HEK293 (cell line): ENCODE measurements around the gene KCTD11.
A peak's percentile ranks its signal among the peaks of the same experiment; 100 is the strongest.

Experiments used
- IKZF3 ChIP-seq: fragments of 450-650 bp; IDR thresholded peaks from 2 replicates; pipeline ENCODE4 v1.5.0; 2018; ENCODE audit warnings: missing biosample characterization, mild to moderate bottlenecking, missing genetic modification characterization, moderate library complexity
- KLF10 ChIP-seq: fragments of 450-650 bp; IDR thresholded peaks from 2 replicates; pipeline ENCODE4 v1.5.1; 2018; ENCODE audit warnings: missing biosample characterization, mild to moderate bottlenecking, missing genetic modification characterization
- KLF9 ChIP-seq: fragments of 450-650 bp; formaldehyde crosslinking; IDR thresholded peaks from 2 replicates; pipeline ENCODE4 v1.5.1; 2016; ENCODE audit warnings: missing biosample characterization, missing genetic modification characterization, low read depth
- SCRT1 ChIP-seq: fragments of 450-650 bp; formaldehyde crosslinking; IDR thresholded peaks from 2 replicates; pipeline ENCODE4 v1.5.1; 2016; ENCODE audit warnings: missing biosample characterization, missing genetic modification characterization, borderline replicate concordance
- SP3 ChIP-seq: fragments of 450-650 bp; formaldehyde crosslinking; IDR thresholded peaks from 2 replicates; pipeline ENCODE4 v1.5.1; 2016; ENCODE audit warnings: missing biosample characterization, missing genetic modification characterization
- TSHZ1 ChIP-seq: fragments of 450-650 bp; formaldehyde crosslinking; IDR thresholded peaks from 2 replicates; pipeline ENCODE4 v1.5.1; 2016; ENCODE audit warnings: missing biosample characterization, missing genetic modification characterization, borderline replicate concordance
- YY2 ChIP-seq: fragments of 450-650 bp; formaldehyde crosslinking; IDR thresholded peaks from 2 replicates; pipeline ENCODE4 v1.5.1; 2016; ENCODE audit warnings: missing biosample characterization, missing genetic modification characterization
- ZBTB20 ChIP-seq: fragments of 450-650 bp; formaldehyde crosslinking; IDR thresholded peaks from 2 replicates; pipeline ENCODE4 v1.5.1; 2016; ENCODE audit warnings: missing biosample characterization, missing genetic modification characterization
- ZNF10 ChIP-seq: fragments of 450-650 bp; formaldehyde crosslinking; IDR thresholded peaks from 2 replicates; pipeline ENCODE4 v1.5.1; 2017; ENCODE audit warnings: missing biosample characterization, missing genetic modification characterization
- ZNF169 ChIP-seq: fragments of 450-650 bp; formaldehyde crosslinking; IDR thresholded peaks from 2 replicates; pipeline ENCODE4 v1.5.1; 2016; ENCODE audit warnings: missing biosample characterization, missing genetic modification characterization
- ZNF184 ChIP-seq: fragments of 450-650 bp; IDR thresholded peaks from 2 replicates; pipeline ENCODE4 v1.5.1; 2018; ENCODE audit warnings: missing biosample characterization, mild to moderate bottlenecking, missing genetic modification characterization
- ZNF214 ChIP-seq: fragments of 450-650 bp; formaldehyde crosslinking; IDR thresholded peaks from 2 replicates; pipeline ENCODE4 v1.5.1; 2017; ENCODE audit warnings: missing biosample characterization, mild to moderate bottlenecking, missing genetic modification characterization, borderline replicate concordance
- ZNF24 ChIP-seq: fragments of 450-650 bp; formaldehyde crosslinking; IDR thresholded peaks from 2 replicates; pipeline ENCODE4 v1.5.1; 2016; ENCODE audit warnings: missing biosample characterization, missing genetic modification characterization
- ZNF433 ChIP-seq: fragments of 450-650 bp; formaldehyde crosslinking; IDR thresholded peaks from 2 replicates; pipeline ENCODE4 v1.5.1; 2016; ENCODE audit warnings: missing biosample characterization, missing genetic modification characterization, low read depth
- ZNF510 ChIP-seq: fragments of 450-650 bp; formaldehyde crosslinking; IDR thresholded peaks from 2 replicates; pipeline ENCODE4 v1.5.1; 2018; ENCODE audit warnings: mild to moderate bottlenecking, missing genetic modification characterization, missing biosample characterization; ENCODE audit not compliant: insufficient replicate concordance
- ZNF530 ChIP-seq: fragments of 450-650 bp; formaldehyde crosslinking; IDR thresholded peaks from 2 replicates; pipeline ENCODE4 v1.5.1; 2016; ENCODE audit warnings: low read depth, missing biosample characterization, missing genetic modification characterization
- ZNF560 ChIP-seq: fragments of 450-650 bp; formaldehyde crosslinking; IDR thresholded peaks from 2 replicates; pipeline ENCODE4 v1.5.1; 2017; ENCODE audit warnings: missing biosample characterization, missing genetic modification characterization, borderline replicate concordance
- ZNF571 ChIP-seq: fragments of 450-650 bp; formaldehyde crosslinking; IDR thresholded peaks from 2 replicates; pipeline ENCODE4 v1.5.0; 2017; ENCODE audit warnings: missing biosample characterization, missing genetic modification characterization
- ZNF610 ChIP-seq: fragments of 450-650 bp; formaldehyde crosslinking; IDR thresholded peaks from 2 replicates; pipeline ENCODE4 v1.5.1; 2016; ENCODE audit warnings: missing biosample characterization, missing genetic modification characterization, borderline replicate concordance
- ZNF768 ChIP-seq: fragments of 450-650 bp; formaldehyde crosslinking; IDR thresholded peaks from 2 replicates; pipeline ENCODE4 v1.5.1; 2018; ENCODE audit warnings: missing biosample characterization, mild to moderate bottlenecking, missing genetic modification characterization
- ZSCAN23 ChIP-seq: fragments of 450-650 bp; formaldehyde crosslinking; IDR thresholded peaks from 2 replicates; pipeline ENCODE4 v1.5.1; 2016; ENCODE audit warnings: missing biosample characterization, missing genetic modification characterization
- TF ChIP-seq, protein P1 (sequence below): fragments of 450-650 bp; formaldehyde crosslinking; IDR thresholded peaks from 2 replicates; pipeline ENCODE4 v1.5.1; 2016; ENCODE audit warnings: missing biosample characterization, missing genetic modification characterization
- TF ChIP-seq, protein P2 (sequence below): fragments of 450-650 bp; formaldehyde crosslinking; IDR thresholded peaks from 2 replicates; pipeline ENCODE4 v1.5.1; 2016; ENCODE audit warnings: missing biosample characterization, missing genetic modification characterization
- TF ChIP-seq, protein P3 (sequence below): fragments of 450-650 bp; IDR thresholded peaks from 2 replicates; pipeline ENCODE4 v1.5.1; 2018; ENCODE audit warnings: missing biosample characterization, mild to moderate bottlenecking, missing genetic modification characterization
- TF ChIP-seq, protein P4 (sequence below): fragments of 450-650 bp; formaldehyde crosslinking; IDR thresholded peaks from 2 replicates; pipeline ENCODE4 v1.5.1; 2016; ENCODE audit warnings: missing biosample characterization, missing genetic modification characterization, low read depth
- TF ChIP-seq, protein P5 (sequence below): fragments of 450-650 bp; formaldehyde crosslinking; IDR thresholded peaks from 2 replicates; pipeline ENCODE4 v1.5.1; 2016; ENCODE audit warnings: missing biosample characterization, missing genetic modification characterization

The KCTD11 gene

DNA sequence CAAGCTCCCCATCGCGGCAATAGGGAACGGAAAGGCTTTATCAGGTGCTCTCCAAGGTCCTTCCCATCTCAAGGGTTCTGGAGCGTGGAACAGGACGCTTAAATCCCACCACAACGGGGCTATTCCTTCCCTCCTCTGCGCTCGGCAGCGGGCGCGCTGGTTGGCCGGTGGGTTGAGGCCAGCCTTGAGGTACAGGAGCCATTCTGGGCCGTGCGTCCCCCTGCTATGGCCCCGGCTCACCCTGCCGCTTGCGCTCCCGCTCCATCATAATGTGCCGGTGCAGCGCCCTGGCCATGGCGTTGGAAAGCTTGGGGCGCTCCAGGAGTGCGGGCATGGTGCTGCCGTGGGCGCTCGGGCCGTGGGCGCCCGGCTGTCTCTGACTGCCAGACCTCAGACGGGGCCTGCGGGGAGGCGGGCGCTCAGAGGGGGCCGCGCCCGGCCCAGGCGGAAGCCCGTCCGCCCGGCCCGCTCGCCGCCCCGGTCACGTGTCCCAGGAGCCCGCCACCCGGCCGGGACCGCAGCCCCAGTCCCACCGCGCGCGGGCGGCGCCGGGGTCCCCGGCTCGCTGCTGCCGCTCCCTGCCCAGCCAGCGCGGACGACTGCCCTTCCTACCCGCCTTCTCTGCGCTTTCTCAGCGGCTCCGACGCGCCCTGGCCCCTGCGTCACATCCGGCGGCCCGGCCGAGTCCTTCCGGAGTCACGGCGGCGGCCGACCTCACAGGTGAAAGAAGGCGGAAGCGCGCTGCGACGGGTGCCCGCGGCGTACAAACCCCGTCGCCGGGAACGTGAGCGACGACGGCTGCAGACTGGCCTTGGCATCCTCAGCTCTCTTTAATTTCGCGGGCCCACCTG is 37.0 kb upstream of the KCTD11 start, which contains the start of gene GPS2 (continued):
- TF ChIP-seq TSHZ1: no peak
- TF ChIP-seq, protein P1, sequence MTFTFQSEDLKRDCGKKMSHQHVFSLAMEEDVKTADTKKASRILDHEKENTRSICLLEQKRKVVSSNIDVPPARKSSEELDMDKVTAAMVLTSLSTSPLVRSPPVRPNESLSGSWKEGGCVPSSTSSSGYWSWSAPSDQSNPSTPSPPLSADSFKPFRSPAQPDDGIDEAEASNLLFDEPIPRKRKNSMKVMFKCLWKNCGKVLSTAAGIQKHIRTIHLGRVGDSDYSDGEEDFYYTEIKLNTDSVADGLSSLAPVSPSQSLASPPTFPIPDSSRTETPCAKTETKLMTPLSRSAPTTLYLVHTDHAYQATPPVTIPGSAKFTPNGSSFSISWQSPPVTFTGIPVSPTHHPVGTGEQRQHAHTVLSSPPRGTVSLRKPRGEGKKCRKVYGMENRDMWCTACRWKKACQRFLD: no peak; the same call in 1 of the 2 replicates
- TF ChIP-seq SCRT1: no peak
- peak; percentile 34 for TF ChIP-seq KLF9
- no peak for TF ChIP-seq ZNF530 (tag by site-specific recombination)
- no peak for TF ChIP-seq ZNF560 (tag by site-specific recombination)
- TF ChIP-seq, protein P2, sequence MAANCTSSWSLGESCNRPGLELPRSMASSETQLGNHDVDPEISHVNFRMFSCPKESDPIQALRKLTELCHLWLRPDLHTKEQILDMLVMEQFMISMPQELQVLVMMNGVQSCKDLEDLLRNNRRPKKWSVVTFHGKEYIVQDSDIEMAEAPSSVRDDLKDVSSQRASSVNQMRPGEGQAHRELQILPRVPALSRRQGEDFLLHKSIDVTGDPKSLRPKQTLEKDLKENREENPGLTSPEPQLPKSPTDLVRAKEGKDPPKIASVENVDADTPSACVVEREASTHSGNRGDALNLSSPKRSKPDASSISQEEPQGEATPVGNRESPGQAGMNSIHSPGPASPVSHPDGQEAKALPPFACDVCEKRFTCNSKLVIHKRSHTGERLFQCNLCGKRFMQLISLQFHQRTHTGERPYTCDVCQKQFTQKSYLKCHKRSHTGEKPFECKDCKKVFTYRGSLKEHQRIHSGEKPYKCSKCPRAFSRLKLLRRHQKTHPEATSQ: 0 out of 2 replicates have a peak, but pooled peaks have one; percentile 51
- no peak for TF ChIP-seq ZNF433 (tag by site-specific recombination)
- TF ChIP-seq, protein P3, sequence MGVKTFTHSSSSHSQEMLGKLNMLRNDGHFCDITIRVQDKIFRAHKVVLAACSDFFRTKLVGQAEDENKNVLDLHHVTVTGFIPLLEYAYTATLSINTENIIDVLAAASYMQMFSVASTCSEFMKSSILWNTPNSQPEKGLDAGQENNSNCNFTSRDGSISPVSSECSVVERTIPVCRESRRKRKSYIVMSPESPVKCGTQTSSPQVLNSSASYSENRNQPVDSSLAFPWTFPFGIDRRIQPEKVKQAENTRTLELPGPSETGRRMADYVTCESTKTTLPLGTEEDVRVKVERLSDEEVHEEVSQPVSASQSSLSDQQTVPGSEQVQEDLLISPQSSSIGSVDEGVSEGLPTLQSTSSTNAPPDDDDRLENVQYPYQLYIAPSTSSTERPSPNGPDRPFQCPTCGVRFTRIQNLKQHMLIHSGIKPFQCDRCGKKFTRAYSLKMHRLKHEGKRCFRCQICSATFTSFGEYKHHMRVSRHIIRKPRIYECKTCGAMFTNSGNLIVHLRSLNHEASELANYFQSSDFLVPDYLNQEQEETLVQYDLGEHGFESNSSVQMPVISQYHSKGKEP: no peak
- TF ChIP-seq ZNF510 (tag by site-specific recombination): no peak
- 0 out of 2 replicates have a peak, but pooled peaks have one; percentile 23 for TF ChIP-seq ZNF24 (tag by site-specific recombination)
- TF ChIP-seq, protein P4, sequence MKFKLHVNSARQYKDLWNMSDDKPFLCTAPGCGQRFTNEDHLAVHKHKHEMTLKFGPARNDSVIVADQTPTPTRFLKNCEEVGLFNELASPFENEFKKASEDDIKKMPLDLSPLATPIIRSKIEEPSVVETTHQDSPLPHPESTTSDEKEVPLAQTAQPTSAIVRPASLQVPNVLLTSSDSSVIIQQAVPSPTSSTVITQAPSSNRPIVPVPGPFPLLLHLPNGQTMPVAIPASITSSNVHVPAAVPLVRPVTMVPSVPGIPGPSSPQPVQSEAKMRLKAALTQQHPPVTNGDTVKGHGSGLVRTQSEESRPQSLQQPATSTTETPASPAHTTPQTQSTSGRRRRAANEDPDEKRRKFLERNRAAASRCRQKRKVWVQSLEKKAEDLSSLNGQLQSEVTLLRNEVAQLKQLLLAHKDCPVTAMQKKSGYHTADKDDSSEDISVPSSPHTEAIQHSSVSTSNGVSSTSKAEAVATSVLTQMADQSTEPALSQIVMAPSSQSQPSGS (tag by site-specific recombination): no peak
- peak; percentile 44; the same call in 1 of the 2 replicates for TF ChIP-seq ZBTB20 (tag by site-specific recombination)
- peak; percentile 72; the same call in 1 of the 2 replicates for TF ChIP-seq KLF10 (tag by site-specific recombination)
- TF ChIP-seq ZNF10 (tag by site-specific recombination): peak; percentile 45
- TF ChIP-seq, protein P5, sequence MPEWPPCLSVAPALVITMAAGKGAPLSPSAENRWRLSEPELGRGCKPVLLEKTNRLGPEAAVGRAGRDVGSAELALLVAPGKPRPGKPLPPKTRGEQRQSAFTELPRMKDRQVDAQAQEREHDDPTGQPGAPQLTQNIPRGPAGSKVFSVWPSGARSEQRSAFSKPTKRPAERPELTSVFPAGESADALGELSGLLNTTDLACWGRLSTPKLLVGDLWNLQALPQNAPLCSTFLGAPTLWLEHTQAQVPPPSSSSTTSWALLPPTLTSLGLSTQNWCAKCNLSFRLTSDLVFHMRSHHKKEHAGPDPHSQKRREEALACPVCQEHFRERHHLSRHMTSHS: no peak
- TF ChIP-seq ZNF184 (tag by site-specific recombination): no peak
- no peak for TF ChIP-seq ZNF571 (tag by site-specific recombination)
- TF ChIP-seq ZSCAN23 (tag by site-specific recombination): no peak
- TF ChIP-seq IKZF3 (tag by site-specific recombination): no peak
- TF ChIP-seq ZNF169 (tag by site-specific recombination): no peak
- TF ChIP-seq YY2 (tag by site-specific recombination): peak; percentile 38
- TF ChIP-seq ZNF610: peak; percentile 41; the same call in 1 of the 2 replicates
- TF ChIP-seq ZNF214 (tag by site-specific recombination): no peak
- TF ChIP-seq SP3 (tag by site-specific recombination): peak; percentile 58
- TF ChIP-seq ZNF768: no peak
